ENCODE results near the gene SNX11.

SNX11 gene

GRCh38 chr17:48110761-48111160 is 3.2 kb downstream of the SNX11 start:
- in situ Hi-C loops (cut with HindIII; ENCODE audit: low sequenced_read_pairs) = no loop called here
- DNase-seq (ENCODE audit: low read depth, low spot score) = no peak
- H3K4me3 ChIP-seq (ENCODE audit: low read depth, low read length) = no peak overlapping the region
- no peak for TF ChIP-seq CTCF (IDR thresholded peaks at IDR 0.05; ENCODE audit: low read depth, low read length)

GRCh38 chr17:48111937-48112241 is 4.3 kb downstream of the SNX11 start:
- no peak overlapping the region for H3K4me3 ChIP-seq (ENCODE audit: low read depth, low read length)
- no peak for DNase-seq (ENCODE audit: low read depth, low spot score)
- no peak for TF ChIP-seq CTCF (IDR thresholded peaks at IDR 0.05; ENCODE audit: low read depth, low read length)
- in situ Hi-C loops (cut with HindIII; ENCODE audit: low sequenced_read_pairs) = no loop called here

- DNase-seq (ENCODE audit: low read depth, low spot score) = no peak
- in situ Hi-C loops (cut with HindIII; ENCODE audit: low sequenced_read_pairs) = no loop called here
- H3K4me3 ChIP-seq (ENCODE audit: low read depth, low read length) = no peak overlapping the region
- TF ChIP-seq CTCF (IDR thresholded peaks at IDR 0.05; ENCODE audit: low read depth, low read length) = no peak
Measured at GRCh38 chr17:48113201-48113676, 5.7 kb downstream of the SNX11 start.

- in situ Hi-C loops (cut with HindIII; ENCODE audit: low sequenced_read_pairs) = no loop called here
- no peak for TF ChIP-seq CTCF (IDR thresholded peaks at IDR 0.05; ENCODE audit: low read depth, low read length)
- no peak overlapping the region for H3K4me3 ChIP-seq (ENCODE audit: low read depth, low read length)
- no peak for DNase-seq (ENCODE audit: low read depth, low spot score)
Measured at GRCh38 chr17:48121923-48122664, 14.5 kb downstream of the SNX11 start.

GRCh38 chr17:48122665-48123045 is 15.1 kb downstream of the SNX11 start:
- no peak overlapping the region for H3K4me3 ChIP-seq (ENCODE audit: low read depth, low read length)
- in situ Hi-C loops (cut with HindIII; ENCODE audit: low sequenced_read_pairs) = no loop called here
- no peak for TF ChIP-seq CTCF (IDR thresholded peaks at IDR 0.05; ENCODE audit: low read depth, low read length)
- no peak for DNase-seq (ENCODE audit: low read depth, low spot score)

- no peak for TF ChIP-seq CTCF (IDR thresholded peaks at IDR 0.05; ENCODE audit: low read depth, low read length)
- no peak for DNase-seq (ENCODE audit: low read depth, low spot score)
- H3K4me3 ChIP-seq (ENCODE audit: low read depth, low read length) = no peak overlapping the region
- in situ Hi-C loops (cut with HindIII; ENCODE audit: low sequenced_read_pairs) = no loop called here
Measured at GRCh38 chr17:48123111-48123510, 15.5 kb downstream of the SNX11 start.

Data from astrocyte of the spinal cord (primary cell).